ENCODE results near the gene MYO3B.

Gene MYO3B

DNA sequence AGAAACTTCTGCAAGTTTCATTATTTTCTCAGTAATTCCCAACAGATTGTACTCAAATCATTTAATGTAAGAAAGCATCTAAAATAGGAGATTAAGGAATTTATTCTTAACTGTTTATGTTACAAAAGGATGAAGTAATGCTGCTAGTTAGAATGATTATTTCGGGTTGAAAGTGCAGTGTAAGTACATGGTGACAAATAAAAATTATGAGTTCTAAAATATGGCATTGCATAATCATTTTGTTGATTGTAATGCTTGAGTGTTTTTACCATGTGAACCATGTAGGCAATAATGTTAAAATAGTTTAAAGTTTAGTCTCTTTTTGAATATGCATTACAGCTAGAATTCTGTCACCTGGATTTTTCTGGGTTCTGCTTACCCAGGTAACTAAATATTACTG lies 388.2 kb downstream of the MYO3B start:
- TF ChIP-seq SIN3A (IDR thresholded peaks at IDR 0.05; ENCODE audit: borderline replicate concordance, insufficient read depth, low read length) (no peak), POLR2AphosphoS5 (IDR thresholded peaks at IDR 0.05; ENCODE audit: low read depth, low read length) (no peak), FOXP2 (optimal IDR thresholded peaks at IDR 0.05; ENCODE audit: borderline replicate concordance, extremely low read depth, extremely low read length, insufficient read depth) (no peak), TAF1 (IDR thresholded peaks at IDR 0.05; ENCODE audit: borderline replicate concordance, insufficient read depth, low read length) (no peak), REST (IDR thresholded peaks at IDR 0.05; ENCODE audit: insufficient read depth in 1 of 2, low read depth in 2 of 2, low read length in 2 of 2) (no peak)

- TF ChIP-seq REST (IDR thresholded peaks at IDR 0.05; ENCODE audit: insufficient read depth in 1 of 2, low read depth in 2 of 2, low read length in 2 of 2): no peak
- TF ChIP-seq SIN3A (IDR thresholded peaks at IDR 0.05; ENCODE audit: borderline replicate concordance, insufficient read depth, low read length): no peak
- no peak for TF ChIP-seq FOXP2 (optimal IDR thresholded peaks at IDR 0.05; ENCODE audit: borderline replicate concordance, extremely low read depth, extremely low read length, insufficient read depth)
- TF ChIP-seq POLR2AphosphoS5 (IDR thresholded peaks at IDR 0.05; ENCODE audit: low read depth, low read length): no peak
- no peak for TF ChIP-seq TAF1 (IDR thresholded peaks at IDR 0.05; ENCODE audit: borderline replicate concordance, insufficient read depth, low read length)
These were observed 389.5 kb downstream of the MYO3B start for GRCh38 chr2:170567429-170567828.

DNA sequence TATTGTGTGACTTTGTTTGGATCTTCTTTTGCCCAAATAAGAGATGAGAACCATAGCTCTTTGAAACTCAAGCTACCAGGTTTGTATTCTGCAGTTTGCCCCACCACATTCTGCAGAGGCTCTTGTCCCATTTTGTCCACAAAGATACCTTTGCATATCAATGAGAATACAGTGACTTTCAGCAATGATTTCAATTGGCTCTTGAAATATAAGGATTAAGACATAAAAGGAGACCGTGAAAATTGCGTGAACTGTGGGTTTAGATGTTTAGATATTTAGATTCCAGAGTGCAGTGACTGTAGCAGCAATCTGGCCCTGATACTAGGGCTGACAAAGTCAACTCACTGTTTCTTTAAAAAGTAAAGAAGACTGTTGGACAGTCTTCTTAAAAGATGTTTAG lies 390.6 kb downstream of the MYO3B start:
- TF ChIP-seq POLR2AphosphoS5 (IDR thresholded peaks at IDR 0.05; ENCODE audit: low read depth, low read length) (no peak), SIN3A (IDR thresholded peaks at IDR 0.05; ENCODE audit: borderline replicate concordance, insufficient read depth, low read length) (no peak), TAF1 (IDR thresholded peaks at IDR 0.05; ENCODE audit: borderline replicate concordance, insufficient read depth, low read length) (no peak), FOXP2 (optimal IDR thresholded peaks at IDR 0.05; ENCODE audit: borderline replicate concordance, extremely low read depth, extremely low read length, insufficient read depth) (no peak), REST (IDR thresholded peaks at IDR 0.05; ENCODE audit: insufficient read depth in 1 of 2, low read depth in 2 of 2, low read length in 2 of 2) (no peak)

GRCh38 chr2:170571612-170572011 lies 393.7 kb downstream of the MYO3B start:
- TF ChIP-seq REST (IDR thresholded peaks at IDR 0.05; ENCODE audit: insufficient read depth in 1 of 2, low read depth in 2 of 2, low read length in 2 of 2): no peak
- TF ChIP-seq TAF1 (IDR thresholded peaks at IDR 0.05; ENCODE audit: borderline replicate concordance, insufficient read depth, low read length): no peak
- TF ChIP-seq FOXP2 (optimal IDR thresholded peaks at IDR 0.05; ENCODE audit: borderline replicate concordance, extremely low read depth, extremely low read length, insufficient read depth): no peak
- TF ChIP-seq SIN3A (IDR thresholded peaks at IDR 0.05; ENCODE audit: borderline replicate concordance, insufficient read depth, low read length): no peak
- TF ChIP-seq POLR2AphosphoS5 (IDR thresholded peaks at IDR 0.05; ENCODE audit: low read depth, low read length): no peak

- TF ChIP-seq REST (IDR thresholded peaks at IDR 0.05; ENCODE audit: insufficient read depth in 1 of 2, low read depth in 2 of 2, low read length in 2 of 2) (no peak), TAF1 (IDR thresholded peaks at IDR 0.05; ENCODE audit: borderline replicate concordance, insufficient read depth, low read length) (no peak), POLR2AphosphoS5 (IDR thresholded peaks at IDR 0.05; ENCODE audit: low read depth, low read length) (no peak), FOXP2 (optimal IDR thresholded peaks at IDR 0.05; ENCODE audit: borderline replicate concordance, extremely low read depth, extremely low read length, insufficient read depth) (no peak), SIN3A (IDR thresholded peaks at IDR 0.05; ENCODE audit: borderline replicate concordance, insufficient read depth, low read length) (no peak)
These were observed 395.7 kb downstream of the MYO3B start for GRCh38 chr2:170573671-170574070.
